B cell (primary cell): Measurements from ENCODE around the gene PAGE5. TPM values are rescaled to one million over a fixed set of nuclear protein-coding genes. Genes with fewer than 3 reads are reported as not detected.

Source experiments
- ATAC-seq: fragments of 200-7000 bp; cut with Tn5 transposase; one replicate; pipeline ENCODE4 v1.10.0; 2021; ENCODE audit warnings: low read depth, mild to moderate bottlenecking, moderate number of reproducible peaks, moderate library complexity
- CTCF ChIA-PET: fragments of 350-600 bp; sonication (Branson Sonifier 250); formaldehyde crosslinking; loops from one replicate; lab custom pipeline; 2021; ENCODE audit warnings: antibody characterized with exemption, inconsistent platforms; lab: Charles Lee
- POLR2A ChIA-PET: fragments of 350-600 bp; sonication (Branson Sonifier 250); formaldehyde crosslinking; loops from one replicate; lab custom pipeline; 2021; ENCODE audit warnings: antibody characterized with exemption; lab: Charles Lee
- DNase-seq: peaks from one replicate; pipeline ENCODE4 v3.0.0; 2013
- H2AFZ ChIP-seq: 2 replicates; pipeline ENCODE4 v1.6.1; 2012; ENCODE audit warnings: mild to moderate bottlenecking, low read depth, low read length; ENCODE audit not compliant: insufficient read depth, poor library complexity, severe bottlenecking
- H3K27ac ChIP-seq, 2 donors: 1 replicate in 1 of 2; 2 replicates in 1 of 2; pipeline ENCODE4 v1.5.1; 2012 to 2013; ENCODE audit warnings: low read length in 2 of 2, mild to moderate bottlenecking in 2 of 2, moderate library complexity in 1 of 2
- H3K27me3 ChIP-seq, 4 experiments: fragments of 200-600 bp in 1 of 4; sonication (generic) in 1 of 4; replicated peaks in 1 of 4; 1 replicate in 2 of 4; 2 replicates in 2 of 4; pipeline versions ENCODE4 v1.6.1 to v1.7.0; 2013 to 2016; ENCODE audit warnings: low read length in 3 of 4, mild to moderate bottlenecking in 2 of 4, mixed read lengths in 1 of 4, moderate library complexity in 1 of 4; ENCODE audit not compliant: insufficient read depth in 4 of 4, control insufficient read depth in 3 of 4; ENCODE audit errors: control extremely low read depth in 1 of 4
- H3K36me3 ChIP-seq, 2 experiments: replicated peaks in 1 of 2; 1 replicate in 1 of 2; 2 replicates in 1 of 2; pipeline versions ENCODE4 v1.6.1 to v1.7.1; 2013; ENCODE audit warnings: low read length in 1 of 2; ENCODE audit not compliant: insufficient read depth in 2 of 2, control insufficient read depth in 1 of 2; ENCODE audit errors: control extremely low read depth in 1 of 2, extremely low read depth in 1 of 2
- H3K4me1 ChIP-seq, 2 donors: fragments of 200-600 bp in 1 of 2; sonication (generic) in 1 of 2; 1 replicate in 1 of 2; 2 replicates in 1 of 2; pipeline versions ENCODE4 v1.5.1 to v1.6.1; 2013 to 2017; ENCODE audit warnings: low read length in 2 of 2; ENCODE audit not compliant: control insufficient read depth in 2 of 2, insufficient read depth in 2 of 2
- H3K4me2 ChIP-seq: replicated peaks from 2 replicates; pipeline ENCODE3; 2012; ENCODE audit warnings: mild to moderate bottlenecking, low read depth, low read length; ENCODE audit not compliant: poor library complexity, severe bottlenecking
- H3K4me3 ChIP-seq, 5 experiments: fragments of 200-600 bp in 1 of 5; sonication (generic) in 1 of 5; 1 replicate in 3 of 5; 2 replicates in 2 of 5; pipeline versions ENCODE4 v1.5.1 to v1.7.0; 2011 to 2016; ENCODE audit warnings: low read length in 4 of 5, mild to moderate bottlenecking in 4 of 5, low read depth in 2 of 5, control low read depth in 1 of 5, moderate library complexity in 1 of 5; ENCODE audit not compliant: insufficient read depth in 1 of 5; ENCODE audit errors: control extremely low read depth in 1 of 5, extremely low read depth in 1 of 5
- H3K79me2 ChIP-seq: fragments of 200-600 bp; sonication (generic); one replicate; pipeline ENCODE4 v1.6.0; 2016; ENCODE audit warnings: low read length; ENCODE audit not compliant: control insufficient read depth, insufficient read depth
- H3K9ac ChIP-seq: fragments of 200-600 bp; sonication (generic); 2 replicates; pipeline ENCODE4 v1.6.1; 2017; ENCODE audit warnings: mild to moderate bottlenecking, low read length, moderate library complexity
- H3K9me3 ChIP-seq, 3 donors: one replicate each; pipeline versions ENCODE4 v1.6.1 to v1.7.1; 2013; ENCODE audit warnings: low read length in 2 of 3; ENCODE audit not compliant: control insufficient read depth in 2 of 3, insufficient read depth in 1 of 3; ENCODE audit errors: control extremely low read depth in 1 of 3
- H4K20me1 ChIP-seq: 2 replicates; pipeline ENCODE4 v1.6.0; 2012; ENCODE audit warnings: mild to moderate bottlenecking, low read length; ENCODE audit not compliant: insufficient read depth, control insufficient read depth, poor library complexity, severe bottlenecking
- H3K27ac Mint-ChIP-seq: one replicate; pipeline ENCODE4 v1.8.0; 2021; ENCODE audit warnings: mixed read lengths
- H3K27me3 Mint-ChIP-seq: one replicate; pipeline ENCODE4 v1.8.0; 2021; ENCODE audit warnings: mixed read lengths
- H3K4me1 Mint-ChIP-seq: one replicate; pipeline ENCODE4 v1.8.0; 2021; ENCODE audit warnings: mixed read lengths
- H3K4me3 Mint-ChIP-seq: one replicate; pipeline ENCODE4 v1.8.0; 2021; ENCODE audit warnings: mixed read lengths
- H3K9me3 Mint-ChIP-seq: one replicate; pipeline ENCODE4 v1.8.0; 2022; ENCODE audit warnings: mixed read lengths; ENCODE audit not compliant: insufficient read depth
- EZH2 ChIP-seq: IDR thresholded peaks from 2 replicates; pipeline ENCODE4 v1.6.1; 2012; ENCODE audit warnings: borderline replicate concordance, low read depth, mild to moderate bottlenecking, moderate library complexity, low read length; ENCODE audit not compliant: insufficient read depth, poor library complexity, severe bottlenecking
- WGBS: methylation state at CpG from one replicate; pipeline ENCODE4 v1.1.5; 2013; ENCODE audit warnings: missing lambda C conversion rate; ENCODE audit not compliant: insufficient coverage; 5-methylcytosine and 5-hydroxymethylcytosine counted together
- intact Hi-C: fragments of 100-400 bp; cut with micrococcal nuclease; formaldehyde crosslinking; loops from one replicate; pipeline ENCODE4 v1.10.0; 2022
- polyA plus RNA-seq: library from polyadenylated mRNA; depleted of rRNA; stranded (reverse); fragments of >200 nt; gene quantifications from 2 replicates; pipeline ENCODE4 v1.2.3, GENCODE V29; 2012
- total RNA-seq, 2 donors: library from RNA; stranded (reverse); fragments of 120-200 nt in 1 of 2; gene quantifications; 1 replicate in 1 of 2; 2 replicates in 1 of 2; pipeline versions ENCODE4 v1.2.3 to v1.2.4, GENCODE V29; 2013 to 2022
- TF ChIP-seq, protein P1 (sequence below): fragments of 200-600 bp; IDR thresholded peaks from one replicate; pipeline ENCODE4 v1.8.0; 2022; ENCODE audit warnings: antibody characterized with exemption, mild to moderate bottlenecking

PAGE5 gene
- total and polyA plus RNA-seq, 2 donors (not counting 1 experiment from before 2014, with no cell fraction given), result not detected

DNA sequence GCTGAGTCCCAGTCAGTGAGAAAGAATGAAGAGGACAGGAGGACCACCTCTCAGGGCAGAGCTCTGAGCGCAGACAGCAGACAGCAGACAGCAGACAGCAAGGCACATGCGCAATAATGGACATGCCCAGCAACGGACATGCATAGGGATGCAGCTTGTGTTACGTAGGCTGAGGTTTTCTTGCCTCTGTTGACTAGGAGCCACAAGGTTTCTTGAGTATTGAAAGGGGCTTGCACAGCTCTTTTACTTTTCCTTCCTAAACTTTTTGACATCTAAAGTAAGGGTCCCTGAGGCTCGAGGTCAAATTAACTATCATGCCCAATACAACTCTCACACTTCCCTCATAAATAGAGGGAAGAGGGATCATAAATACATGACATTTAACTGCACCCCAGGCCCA is 44.7 kb downstream of the PAGE5 start, which contains the start of gene PAGE3:
TSS of gene PAGE3 (minus strand) at position 101 of the 400 bp plus-strand sequence. CDS start 1,013 bp downstream, outside the sequence.
- no peaks in the 10 kb centered on the region for H3K9me3 Mint-ChIP-seq
- no peaks in the 10 kb centered on the region for H3K27me3 Mint-ChIP-seq
- no peak within 1 kb of the TSS for H3K27ac Mint-ChIP-seq
- no peaks in the 10 kb centered on the region for H3K4me1 Mint-ChIP-seq
- DNase-seq, result no peak
- intact Hi-C loops, result no loop called here
- Histone ChIP-seq H4K20me1 (no peaks in the 10 kb centered on the region), H3K36me3 (no peaks in the 10 kb centered on the region), H3K27me3 (no peaks in the 10 kb centered on the region), H3K4me3 (no peak within 1 kb of the TSS), H3K9me3 (no peaks in the 10 kb centered on the region), H2AFZ (no peak within 1 kb of the TSS), H3K9ac (no peak within 1 kb of the TSS), H3K79me2 (no peaks in the 10 kb centered on the region), H3K4me2 (no peak within 1 kb of the TSS), H3K4me1 (no peaks in the 10 kb centered on the region), H3K27ac (no peak within 1 kb of the TSS)
- ATAC-seq, result no peak
- 96% methylated on average over 3 of the region's 5 CpGs for WGBS
- TF ChIP-seq EZH2, result no peak
- TF ChIP-seq, protein P1, sequence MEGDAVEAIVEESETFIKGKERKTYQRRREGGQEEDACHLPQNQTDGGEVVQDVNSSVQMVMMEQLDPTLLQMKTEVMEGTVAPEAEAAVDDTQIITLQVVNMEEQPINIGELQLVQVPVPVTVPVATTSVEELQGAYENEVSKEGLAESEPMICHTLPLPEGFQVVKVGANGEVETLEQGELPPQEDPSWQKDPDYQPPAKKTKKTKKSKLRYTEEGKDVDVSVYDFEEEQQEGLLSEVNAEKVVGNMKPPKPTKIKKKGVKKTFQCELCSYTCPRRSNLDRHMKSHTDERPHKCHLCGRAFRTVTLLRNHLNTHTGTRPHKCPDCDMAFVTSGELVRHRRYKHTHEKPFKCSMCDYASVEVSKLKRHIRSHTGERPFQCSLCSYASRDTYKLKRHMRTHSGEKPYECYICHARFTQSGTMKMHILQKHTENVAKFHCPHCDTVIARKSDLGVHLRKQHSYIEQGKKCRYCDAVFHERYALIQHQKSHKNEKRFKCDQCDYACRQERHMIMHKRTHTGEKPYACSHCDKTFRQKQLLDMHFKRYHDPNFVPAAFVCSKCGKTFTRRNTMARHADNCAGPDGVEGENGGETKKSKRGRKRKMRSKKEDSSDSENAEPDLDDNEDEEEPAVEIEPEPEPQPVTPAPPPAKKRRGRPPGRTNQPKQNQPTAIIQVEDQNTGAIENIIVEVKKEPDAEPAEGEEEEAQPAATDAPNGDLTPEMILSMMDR, result no peak
- ChIA-PET CTCF (no interaction called here), POLR2A (no interaction called here)
- H3K4me3 Mint-ChIP-seq, result no peak within 1 kb of the TSS

Other genes with a start within 250 kb of the PAGE5 start
- gene PFKFB1, start 226.2 kb upstream of the PAGE5 start, total RNA-seq, result 0.47 and 0.56 TPM in 2 replicates
- gene PFKFB1, start 226.2 kb upstream of the PAGE5 start, polyA plus RNA-seq, result 0.32 and 0.37 TPM in 2 replicates
- 13.1 and 19.6 TPM in 2 replicates for gene APEX2, start 220.0 kb upstream of the PAGE5 start, total RNA-seq
- gene APEX2, start 220.0 kb upstream of the PAGE5 start, polyA plus RNA-seq, result 11.4 and 18.0 TPM in 2 replicates
- gene ALAS2, start 189.4 kb upstream of the PAGE5 start, total RNA-seq, result 0.94 and 1.00 TPM in 2 replicates
- gene ALAS2, start 189.4 kb upstream of the PAGE5 start, polyA plus RNA-seq, result 0.82 TPM in 1 of 2 replicates, not detected in the other
- 0.67 TPM in 1 of 2 replicates, not detected in the other for gene PAGE2B, start 145.3 kb upstream of the PAGE5 start, total RNA-seq
- gene PAGE2B, start 145.3 kb upstream of the PAGE5 start, polyA plus RNA-seq, result not detected in 2 replicates
- gene PAGE2, start 131.3 kb upstream of the PAGE5 start, total RNA-seq, result 1.7 TPM in 1 of 2 replicates, not detected in the other
- gene PAGE2, start 131.3 kb upstream of the PAGE5 start, polyA plus RNA-seq, result not detected in 2 replicates
- gene PAGE3, start 44.6 kb downstream of the PAGE5 start, total RNA-seq, result not detected in 2 replicates
- gene PAGE3, start 44.6 kb downstream of the PAGE5 start, polyA plus RNA-seq, result not detected in 2 replicates
- gene MAGEH1, start 231.8 kb downstream of the PAGE5 start, total RNA-seq, result 13.6 and 14.3 TPM in 2 replicates
- gene MAGEH1, start 231.8 kb downstream of the PAGE5 start, polyA plus RNA-seq, result 10.2 and 10.8 TPM in 2 replicates